Natural killer cell (primary cell): Measurements from ENCODE around the gene ATP2A2. TPM values are rescaled to one million over a fixed set of nuclear protein-coding genes. Genes with fewer than 3 reads are reported as not detected.

Source experiments
- ATAC-seq, 3 donors: fragments of 150-1000 bp in 2 of 3; fragments of 200-7000 bp in 1 of 3; cut with Tn5 transposase; 1 replicate in 1 of 3; 2 replicates in 2 of 3; pipeline ENCODE4 v1.10.0; 2021; ENCODE audit warnings: mild to moderate bottlenecking in 2 of 3, moderate library complexity in 2 of 3
- DNase-seq, 2 donors: peaks; one replicate each; pipeline versions ENCODE4 v3.0.0 to v3.0.0-alpha.2; 2013 to 2021; ENCODE audit warnings: mixed read lengths in 1 of 2
- H3K27ac ChIP-seq: one replicate; pipeline ENCODE4 v1.5.1; 2013; ENCODE audit warnings: mild to moderate bottlenecking, low read length
- H3K27me3 ChIP-seq: one replicate; pipeline ENCODE4 v1.6.1; 2013; ENCODE audit warnings: low read length; ENCODE audit not compliant: control insufficient read depth, insufficient read depth
- H3K36me3 ChIP-seq: one replicate; pipeline ENCODE4 v1.6.1; 2013; ENCODE audit warnings: low read length; ENCODE audit not compliant: control insufficient read depth, insufficient read depth
- H3K4me1 ChIP-seq: one replicate; pipeline ENCODE4 v1.6.1; 2013; ENCODE audit warnings: low read length; ENCODE audit not compliant: control insufficient read depth, insufficient read depth
- H3K4me3 ChIP-seq: one replicate; pipeline ENCODE4 v1.5.1; 2013; ENCODE audit warnings: low read length
- H3K9me3 ChIP-seq: one replicate; pipeline ENCODE4 v1.6.1; 2013; ENCODE audit warnings: low read length; ENCODE audit not compliant: control insufficient read depth, insufficient read depth
- H3K27ac Mint-ChIP-seq, 2 donors: one replicate each; pipeline ENCODE4 v1.8.0; 2022; ENCODE audit warnings: mild to moderate bottlenecking in 2 of 2, mixed read lengths in 2 of 2, moderate library complexity in 1 of 2
- H3K27me3 Mint-ChIP-seq, 2 donors: one replicate each; pipeline ENCODE4 v1.8.0; 2022; ENCODE audit warnings: low read depth in 2 of 2, mixed read lengths in 2 of 2
- H3K36me3 Mint-ChIP-seq: one replicate; pipeline ENCODE4 v1.8.0; 2022; ENCODE audit warnings: mixed read lengths
- H3K4me1 Mint-ChIP-seq, 2 donors: one replicate each; pipeline ENCODE4 v1.8.0; 2022; ENCODE audit warnings: mixed read lengths in 2 of 2
- H3K4me3 Mint-ChIP-seq: one replicate; pipeline ENCODE4 v1.8.0; 2022; ENCODE audit warnings: mild to moderate bottlenecking, moderate library complexity, mixed read lengths
- H3K9me3 Mint-ChIP-seq, 2 donors: one replicate each; pipeline ENCODE4 v1.8.0; 2022; ENCODE audit warnings: mixed read lengths in 2 of 2
- CTCF ChIP-seq: fragments of 200-600 bp; IDR thresholded peaks from one replicate; pipeline ENCODE4 v1.8.0; 2022; ENCODE audit warnings: antibody characterized with exemption
- WGBS: methylation state at CpG from one replicate; pipeline ENCODE4 v1.1.7; 2013; ENCODE audit warnings: missing lambda C conversion rate; ENCODE audit not compliant: insufficient coverage; 5-methylcytosine and 5-hydroxymethylcytosine counted together
- intact Hi-C: fragments of 100-400 bp; cut with micrococcal nuclease; formaldehyde crosslinking; loops from one replicate; pipeline ENCODE4 v1.14.2; 2022
- total RNA-seq, 4 donors: library from RNA; stranded (reverse); fragments of 120-200 nt in 1 of 4; gene quantifications; one replicate each; pipeline versions ENCODE4 v1.2.3 to v1.2.4, GENCODE V29; 2013 to 2022

Gene ATP2A2
- total RNA-seq, 3 donors from 2014 or later (not counting 1 experiment from before 2014, with no cell fraction given) = 118 to 140 (median 123) TPM

GRCh38 chr12:110234755-110235154, 46.3 kb upstream of the ATP2A2 start:
- peaks cover under 1 to 20% of the 10 kb centered on the region in 2 donors for H3K27me3 Mint-ChIP-seq
- DNase-seq (no peak), ATAC-seq (no peak)
- H3K4me3 Mint-ChIP-seq = no peak overlapping the region
- no peaks in the 10 kb centered on the region for H3K27me3 ChIP-seq
- H3K36me3 Mint-ChIP-seq = no peaks in the 10 kb centered on the region
- intact Hi-C loops = no loop called here
- H3K36me3 ChIP-seq = no peaks in the 10 kb centered on the region
- TF ChIP-seq CTCF = no peak
- H3K27ac ChIP-seq = no peak overlapping the region
- WGBS = no CpG with 5 or more reads among the region's 3 CpGs
- H3K4me3 ChIP-seq = no peak overlapping the region
- no peaks in the 10 kb centered on the region for H3K9me3 Mint-ChIP-seq
- H3K4me1 ChIP-seq = no peaks in the 10 kb centered on the region
- no peaks in the 10 kb centered on the region for H3K4me1 Mint-ChIP-seq
- no peaks in the 10 kb centered on the region for H3K9me3 ChIP-seq
- H3K27ac Mint-ChIP-seq = no peak overlapping the region

- Histone ChIP-seq H3K36me3 (no peaks in the 10 kb centered on the region), H3K4me3 (no peak overlapping the region), H3K9me3 (no peaks in the 10 kb centered on the region), H3K4me1 (no peaks in the 10 kb centered on the region), H3K27me3 (no peaks in the 10 kb centered on the region), H3K27ac (no peak overlapping the region)
- H3K9me3 Mint-ChIP-seq = no peaks in the 10 kb centered on the region
- H3K4me3 Mint-ChIP-seq = no peak overlapping the region
- DNase-seq (no peak), ATAC-seq (no peak)
- H3K4me1 Mint-ChIP-seq = no peaks in the 10 kb centered on the region
- no peak overlapping the region for H3K27ac Mint-ChIP-seq
- no CpG with 5 or more reads among the region's 1 CpG for WGBS
- TF ChIP-seq CTCF = no peak
- intact Hi-C loops = no loop called here
- H3K36me3 Mint-ChIP-seq = no peaks in the 10 kb centered on the region
- H3K27me3 Mint-ChIP-seq = peaks cover 5 to 20% of the 10 kb centered on the region in 2 donors
These were observed 45.7 kb upstream of the ATP2A2 start for GRCh38 chr12:110235383-110235782.

DNA sequence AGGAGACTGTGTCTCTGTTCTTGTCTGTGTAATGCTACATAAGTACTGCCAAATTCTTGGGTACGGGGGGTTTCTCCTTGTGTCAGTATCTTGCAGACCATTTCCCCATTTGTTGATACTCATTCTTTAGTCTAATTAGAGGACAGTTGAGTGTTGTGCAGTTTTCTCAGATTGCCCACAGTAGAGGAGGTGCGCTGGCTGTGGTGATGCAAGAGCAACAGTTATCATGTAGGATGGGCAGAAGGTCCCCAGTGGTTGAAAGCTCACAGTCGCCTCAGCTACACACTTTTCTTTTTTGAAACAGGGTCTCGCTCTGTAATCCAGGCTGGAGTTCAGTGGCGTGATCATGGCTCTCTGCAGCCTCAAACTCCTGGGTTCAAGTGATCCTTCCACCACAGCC, 37.8 kb upstream of the ATP2A2 start:
- Mint-ChIP-seq H3K27me3 (peaks cover 5 to 9% of the 10 kb centered on the region in 2 donors), H3K9me3 (no peaks in the 10 kb centered on the region), H3K27ac (no peak overlapping the region), H3K4me1 (no peaks in the 10 kb centered on the region), H3K4me3 (no peak overlapping the region), H3K36me3 (no peaks in the 10 kb centered on the region)
- intact Hi-C loops = no loop called here
- WGBS = 88% methylated on average over 5 of the region's 5 CpGs
- Histone ChIP-seq H3K9me3 (no peaks in the 10 kb centered on the region), H3K27me3 (no peaks in the 10 kb centered on the region), H3K4me1 (no peaks in the 10 kb centered on the region), H3K27ac (no peak overlapping the region), H3K4me3 (no peak overlapping the region), H3K36me3 (no peaks in the 10 kb centered on the region)
- DNase-seq (no peak), ATAC-seq (no peak)
- no peak for TF ChIP-seq CTCF

DNA sequence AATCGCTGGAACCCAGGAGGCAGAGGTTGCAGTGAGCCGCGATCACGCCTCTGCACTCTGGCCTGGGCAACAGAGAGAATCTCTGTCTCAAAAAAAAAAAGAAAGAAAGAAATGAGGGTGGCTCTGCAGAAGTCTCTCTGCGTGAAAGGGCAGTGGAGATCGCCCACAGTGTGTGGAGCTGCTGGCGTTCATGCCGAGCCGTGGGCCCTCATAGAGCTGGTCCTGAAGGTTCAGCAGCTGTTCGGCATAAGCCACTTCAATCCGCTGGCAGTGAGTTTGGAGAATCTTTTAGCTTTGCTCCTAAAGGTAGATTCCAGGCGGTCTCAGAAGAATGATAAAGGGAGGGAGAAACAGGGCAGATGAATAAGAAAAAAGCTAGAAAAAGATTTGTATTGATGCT, 36.7 kb upstream of the ATP2A2 start:
- Histone ChIP-seq H3K9me3 (no peaks in the 10 kb centered on the region), H3K27me3 (no peaks in the 10 kb centered on the region), H3K4me3 (no peak overlapping the region), H3K36me3 (no peaks in the 10 kb centered on the region), H3K27ac (no peak overlapping the region), H3K4me1 (no peaks in the 10 kb centered on the region)
- TF ChIP-seq CTCF = no peak
- ATAC-seq (no peak), DNase-seq (no peak)
- Mint-ChIP-seq H3K4me3 (no peak overlapping the region), H3K27ac (no peak overlapping the region), H3K27me3 (peaks cover 0 to 9% of the 10 kb centered on the region in 2 donors), H3K9me3 (no peaks in the 10 kb centered on the region), H3K36me3 (no peaks in the 10 kb centered on the region), H3K4me1 (no peaks in the 10 kb centered on the region)
- intact Hi-C loops = no loop called here
- WGBS = 95% methylated on average over 12 of the region's 12 CpGs
